RWPE2 (cell line): ENCODE measurements around the gene LYPD6.

ENCODE experiments used
- ATAC-seq: fragments of 200-7000 bp; cut with Tn5 transposase; 3 replicates; pipeline ENCODE4 v1.9.1; 2021; ENCODE audit warnings: low read depth
- DNase-seq: peaks from one replicate; pipeline ENCODE4 v3.0.0-alpha.2; 2020; ENCODE audit warnings: low spot score
- H3K27ac ChIP-seq: fragments of 450-650 bp; 2 replicates; pipeline ENCODE4 v1.5.1; 2017; ENCODE audit warnings: mild to moderate bottlenecking; ENCODE audit not compliant: poor library complexity, severe bottlenecking
- H3K27me3 ChIP-seq: fragments of 250-450 bp; sonication (Bioruptor Pico); 2 replicates; pipeline ENCODE4 v1.5.1; 2021; ENCODE audit warnings: mild to moderate bottlenecking, moderate library complexity; ENCODE audit not compliant: insufficient read depth, poor library complexity, severe bottlenecking
- H3K36me3 ChIP-seq: fragments of 250-450 bp; sonication (Bioruptor Pico); 2 replicates; pipeline ENCODE4 v1.5.1; 2020; ENCODE audit warnings: low read depth, mild to moderate bottlenecking, moderate library complexity
- H3K4me1 ChIP-seq: fragments of 250-450 bp; sonication (Bioruptor Pico); 2 replicates; pipeline ENCODE4 v1.5.1; 2021; ENCODE audit warnings: mild to moderate bottlenecking, moderate library complexity; ENCODE audit not compliant: insufficient read depth, poor library complexity, severe bottlenecking
- H3K4me3 ChIP-seq: fragments of 250-450 bp; sonication (Bioruptor Pico); 2 replicates; pipeline ENCODE4 v1.5.1; 2021; ENCODE audit warnings: mild to moderate bottlenecking, moderate library complexity; ENCODE audit not compliant: severe bottlenecking
- H3K9me3 ChIP-seq: fragments of 250-450 bp; sonication (Bioruptor Pico); 2 replicates; pipeline ENCODE4 v1.5.1; 2021; ENCODE audit warnings: mild to moderate bottlenecking, moderate library complexity; ENCODE audit not compliant: severe bottlenecking
- CTCF ChIP-seq: fragments of 450-650 bp; IDR thresholded peaks from one replicate; pipeline ENCODE4 v1.5.1; 2017; ENCODE audit warnings: mild to moderate bottlenecking, moderate library complexity; ENCODE audit not compliant: poor library complexity, severe bottlenecking

The LYPD6 gene

GRCh38 chr2:149331023-149331400, 625 bp downstream of the LYPD6 start:
- peak overlapping the region; percentile 91 for H3K4me3 ChIP-seq
- H3K4me1 ChIP-seq = peaks cover 3% of the 10 kb centered on the region
- H3K9me3 ChIP-seq = no peaks in the 10 kb centered on the region
- no peaks in the 10 kb centered on the region for H3K27me3 ChIP-seq
- no peak for TF ChIP-seq CTCF
- DNase-seq (peak; percentile 41), ATAC-seq (no peak; the same call in none of the 3 replicates)
- H3K27ac ChIP-seq = peak overlapping the region; percentile 58
- no peaks in the 10 kb centered on the region for H3K36me3 ChIP-seq

GRCh38 chr2:149332364-149332763, 2.0 kb downstream of the LYPD6 start:
- ATAC-seq (no peak), DNase-seq (no peak)
- Histone ChIP-seq H3K27ac (no peak overlapping the region), H3K4me1 (peaks cover 3% of the 10 kb centered on the region), H3K9me3 (no peaks in the 10 kb centered on the region), H3K4me3 (no peak overlapping the region), H3K27me3 (no peaks in the 10 kb centered on the region), H3K36me3 (no peaks in the 10 kb centered on the region)
- no peak for TF ChIP-seq CTCF

GRCh38 chr2:149333636-149334035, 3.2 kb downstream of the LYPD6 start:
- no peak for TF ChIP-seq CTCF
- ATAC-seq (no peak), DNase-seq (no peak)
- Histone ChIP-seq H3K4me1 (peaks cover 3% of the 10 kb centered on the region), H3K4me3 (no peak overlapping the region), H3K27ac (no peak overlapping the region), H3K27me3 (no peaks in the 10 kb centered on the region), H3K36me3 (no peaks in the 10 kb centered on the region), H3K9me3 (no peaks in the 10 kb centered on the region)

GRCh38 chr2:149334156-149334555, 3.8 kb downstream of the LYPD6 start:
- no peak overlapping the region for H3K27ac ChIP-seq
- H3K36me3 ChIP-seq = no peaks in the 10 kb centered on the region
- ATAC-seq (no peak), DNase-seq (no peak)
- H3K9me3 ChIP-seq = no peaks in the 10 kb centered on the region
- no peak for TF ChIP-seq CTCF
- no peaks in the 10 kb centered on the region for H3K27me3 ChIP-seq
- H3K4me1 ChIP-seq = peaks cover 3% of the 10 kb centered on the region
- no peak overlapping the region for H3K4me3 ChIP-seq

GRCh38 chr2:149339324-149339723, 8.9 kb downstream of the LYPD6 start:
- ATAC-seq = no peak
- Histone ChIP-seq H3K27me3 (no peaks in the 10 kb centered on the region), H3K4me3 (no peak overlapping the region), H3K36me3 (no peaks in the 10 kb centered on the region), H3K27ac (no peak overlapping the region), H3K9me3 (no peaks in the 10 kb centered on the region), H3K4me1 (no peaks in the 10 kb centered on the region)
- no peak for TF ChIP-seq CTCF
- no peak for DNase-seq
